T-helper 17 cell (primary cell): ENCODE measurements around the gene PCDH8. TPM values are rescaled to one million over a fixed set of nuclear protein-coding genes. Genes with fewer than 3 reads are reported as not detected.
"Not testable (repeated sequence)": the region's sequence is repeated elsewhere in the genome, so short reads cannot be mapped to it uniquely, and the experiment has no call there.

ENCODE experiments used
- ATAC-seq: fragments of 150-1000 bp; cut with Tn5 transposase; 2 replicates; pipeline ENCODE4 v1.10.0; 2021; ENCODE audit warnings: mild to moderate bottlenecking, moderate library complexity
- DNase-seq, 3 donors: peaks; one replicate each; pipeline versions ENCODE4 v3.0.0 to v3.0.0-alpha.2; 2020 to 2021
- H3K9me3 ChIP-seq: one replicate; pipeline ENCODE4 v1.7.0; 2013; ENCODE audit warnings: low read length, mild to moderate bottlenecking; ENCODE audit not compliant: control insufficient read depth, poor library complexity, severe bottlenecking
- H3K27ac Mint-ChIP-seq: one replicate; pipeline ENCODE4 v1.8.0; 2022; ENCODE audit warnings: mild to moderate bottlenecking, moderate library complexity, mixed read lengths
- H3K27me3 Mint-ChIP-seq: one replicate; pipeline ENCODE4 v1.8.0; 2022; ENCODE audit warnings: mixed read lengths
- H3K36me3 Mint-ChIP-seq: one replicate; pipeline ENCODE4 v1.8.0; 2022; ENCODE audit warnings: low read depth, mixed read lengths
- H3K4me1 Mint-ChIP-seq: one replicate; pipeline ENCODE4 v1.8.0; 2022; ENCODE audit warnings: mild to moderate bottlenecking, mixed read lengths
- H3K4me3 Mint-ChIP-seq: one replicate; pipeline ENCODE4 v1.8.0; 2022; ENCODE audit warnings: mild to moderate bottlenecking, moderate library complexity, mixed read lengths
- total RNA-seq, 4 donors: library from RNA in 2 of 4; stranded (reverse) in 2 of 4; gene quantifications; one replicate each; pipeline ENCODE4 v1.2.3 and lab custom pipeline; 2022 to 2026

The PCDH8 gene
- total RNA-seq, 2 donors from 2014 or later = not detected

GRCh38 chr13:52830946-52831345 lies 17.5 kb downstream of the PCDH8 start:
- Mint-ChIP-seq H3K4me3 (no peak overlapping the region), H3K27me3 (peaks cover 43% of the 10 kb centered on the region), H3K4me1 (peaks cover 2% of the 10 kb centered on the region), H3K27ac (no peak overlapping the region), H3K36me3 (no peaks in the 10 kb centered on the region)
- no peak for DNase-seq
- H3K9me3 ChIP-seq = no peaks in the 10 kb centered on the region
- no peak for ATAC-seq

- H3K9me3 ChIP-seq = no peaks in the 10 kb centered on the region
- Mint-ChIP-seq H3K4me3 (no peak overlapping the region), H3K36me3 (no peaks in the 10 kb centered on the region), H3K27ac (no peak overlapping the region), H3K4me1 (no peaks in the 10 kb centered on the region), H3K27me3 (peaks cover 33% of the 10 kb centered on the region)
- DNase-seq (no peak), ATAC-seq (no peak)
Measured at GRCh38 chr13:52827839-52828238, 20.6 kb downstream of the PCDH8 start.

- not testable (repeated sequence) for DNase-seq, H3K9me3 ChIP-seq, H3K27ac Mint-ChIP-seq, H3K4me3 Mint-ChIP-seq, H3K4me1 Mint-ChIP-seq, H3K36me3 Mint-ChIP-seq, ATAC-seq
- peaks cover 24% of the 10 kb centered on the region for H3K27me3 Mint-ChIP-seq
Measured at GRCh38 chr13:52817886-52818285, 30.6 kb downstream of the PCDH8 start.

- H3K27me3 Mint-ChIP-seq = peaks cover 29% of the 10 kb centered on the region
- no peaks in the 10 kb centered on the region for H3K9me3 ChIP-seq
- H3K4me1 Mint-ChIP-seq = peaks cover 3% of the 10 kb centered on the region
- ATAC-seq (no peak), DNase-seq (no peak)
- H3K27ac Mint-ChIP-seq = no peak overlapping the region
- H3K36me3 Mint-ChIP-seq = no peaks in the 10 kb centered on the region
- no peak overlapping the region for H3K4me3 Mint-ChIP-seq
Measured at GRCh38 chr13:52815330-52815729, 33.1 kb downstream of the PCDH8 start.

GRCh38 chr13:52812941-52813340 lies 35.5 kb downstream of the PCDH8 start:
- H3K4me1 Mint-ChIP-seq = peaks cover 6% of the 10 kb centered on the region
- ATAC-seq = no peak
- DNase-seq = no peak
- H3K4me3 Mint-ChIP-seq = no peak overlapping the region
- H3K27me3 Mint-ChIP-seq = peaks cover 29% of the 10 kb centered on the region
- no peaks in the 10 kb centered on the region for H3K36me3 Mint-ChIP-seq
- no peaks in the 10 kb centered on the region for H3K9me3 ChIP-seq
- H3K27ac Mint-ChIP-seq = no peak overlapping the region

GRCh38 chr13:52811841-52812240 lies 36.6 kb downstream of the PCDH8 start:
- no peak overlapping the region for H3K27ac Mint-ChIP-seq
- H3K36me3 Mint-ChIP-seq = no peaks in the 10 kb centered on the region
- no peaks in the 10 kb centered on the region for H3K9me3 ChIP-seq
- H3K27me3 Mint-ChIP-seq = peaks cover 30% of the 10 kb centered on the region
- ATAC-seq (no peak), DNase-seq (no peak)
- H3K4me1 Mint-ChIP-seq = peaks cover 6% of the 10 kb centered on the region
- H3K4me3 Mint-ChIP-seq = no peak overlapping the region

- Mint-ChIP-seq H3K27me3 (peaks cover 43% of the 10 kb centered on the region), H3K36me3 (no peaks in the 10 kb centered on the region), H3K4me3 (no peak overlapping the region), H3K4me1 (peaks cover 6% of the 10 kb centered on the region), H3K27ac (no peak overlapping the region)
- ATAC-seq = no peak
- no peak for DNase-seq
- H3K9me3 ChIP-seq = no peaks in the 10 kb centered on the region
Measured at GRCh38 chr13:52810526-52810925, 37.9 kb downstream of the PCDH8 start.

GRCh38 chr13:52810011-52810410 lies 38.4 kb downstream of the PCDH8 start:
- Mint-ChIP-seq H3K36me3 (no peaks in the 10 kb centered on the region), H3K27me3 (peaks cover 47% of the 10 kb centered on the region), H3K4me1 (peaks cover 6% of the 10 kb centered on the region), H3K27ac (no peak overlapping the region), H3K4me3 (no peak overlapping the region)
- no peak for ATAC-seq
- DNase-seq = no peak
- H3K9me3 ChIP-seq = no peaks in the 10 kb centered on the region

GRCh38 chr13:52809310-52809769 lies 39.1 kb downstream of the PCDH8 start:
- H3K4me3 Mint-ChIP-seq = no peak overlapping the region
- no peak for ATAC-seq

GRCh38 chr13:52808842-52809219 lies 39.6 kb downstream of the PCDH8 start:
- no peak for DNase-seq
- no peaks in the 10 kb centered on the region for H3K36me3 Mint-ChIP-seq
- peaks cover 57% of the 10 kb centered on the region for H3K27me3 Mint-ChIP-seq
- no peak overlapping the region for H3K27ac Mint-ChIP-seq
- ATAC-seq = no peak
- H3K4me1 Mint-ChIP-seq = peaks cover 6% of the 10 kb centered on the region
- no peaks in the 10 kb centered on the region for H3K9me3 ChIP-seq
- no peak overlapping the region for H3K4me3 Mint-ChIP-seq

More at GRCh38 chr13:52809310-52809769, 39.1 kb downstream of the PCDH8 start:
- Mint-ChIP-seq H3K27ac (no peak overlapping the region), H3K36me3 (no peaks in the 10 kb centered on the region), H3K4me1 (peaks cover 6% of the 10 kb centered on the region), H3K27me3 (peaks cover 53% of the 10 kb centered on the region)
- H3K9me3 ChIP-seq = no peaks in the 10 kb centered on the region
- no peak for DNase-seq

GRCh38 chr13:52806029-52806428 lies 42.4 kb downstream of the PCDH8 start:
- DNase-seq (no peak), ATAC-seq (no peak)
- no peaks in the 10 kb centered on the region for H3K36me3 Mint-ChIP-seq
- no peak overlapping the region for H3K27ac Mint-ChIP-seq
- H3K4me1 Mint-ChIP-seq = peaks cover 6% of the 10 kb centered on the region
- H3K27me3 Mint-ChIP-seq = peaks cover 43% of the 10 kb centered on the region
- H3K4me3 Mint-ChIP-seq = no peak overlapping the region
- no peaks in the 10 kb centered on the region for H3K9me3 ChIP-seq

GRCh38 chr13:52804202-52804641 lies 44.2 kb downstream of the PCDH8 start:
- Mint-ChIP-seq H3K36me3 (no peaks in the 10 kb centered on the region), H3K27me3 (peaks cover 39% of the 10 kb centered on the region), H3K4me1 (peaks cover under 1% of the 10 kb centered on the region), H3K27ac (no peak overlapping the region), H3K4me3 (no peak overlapping the region)
- ATAC-seq (no peak), DNase-seq (no peak)
- H3K9me3 ChIP-seq = no peaks in the 10 kb centered on the region

- ATAC-seq (no peak), DNase-seq (no peak)
- peaks cover 40% of the 10 kb centered on the region for H3K27me3 Mint-ChIP-seq
- H3K36me3 Mint-ChIP-seq = no peaks in the 10 kb centered on the region
- H3K27ac Mint-ChIP-seq = no peak overlapping the region
- no peaks in the 10 kb centered on the region for H3K4me1 Mint-ChIP-seq
- no peak overlapping the region for H3K4me3 Mint-ChIP-seq
- no peaks in the 10 kb centered on the region for H3K9me3 ChIP-seq
Measured at GRCh38 chr13:52800856-52801255, 47.6 kb downstream of the PCDH8 start.

- peaks cover 28% of the 10 kb centered on the region for H3K27me3 Mint-ChIP-seq
- DNase-seq (no peak), ATAC-seq (no peak)
- no peaks in the 10 kb centered on the region for H3K4me1 Mint-ChIP-seq
- H3K4me3 Mint-ChIP-seq = no peak overlapping the region
- H3K27ac Mint-ChIP-seq = no peak overlapping the region
- H3K9me3 ChIP-seq = no peaks in the 10 kb centered on the region
- no peaks in the 10 kb centered on the region for H3K36me3 Mint-ChIP-seq
Measured at GRCh38 chr13:52798770-52799430, 49.5 kb downstream of the PCDH8 start.
